Suppressor macrophage treated with lipopolysaccharide for 1 hour (primary cell): ENCODE data around the gene C12orf42.
A peak's percentile ranks its signal among the peaks of the same experiment; 100 is the strongest.

Experiments used
- DNase-seq, 3 donors: peaks; one replicate each; pipeline ENCODE4 v3.0.0-alpha.2; 2020 to 2022

C12orf42 gene

DNA sequence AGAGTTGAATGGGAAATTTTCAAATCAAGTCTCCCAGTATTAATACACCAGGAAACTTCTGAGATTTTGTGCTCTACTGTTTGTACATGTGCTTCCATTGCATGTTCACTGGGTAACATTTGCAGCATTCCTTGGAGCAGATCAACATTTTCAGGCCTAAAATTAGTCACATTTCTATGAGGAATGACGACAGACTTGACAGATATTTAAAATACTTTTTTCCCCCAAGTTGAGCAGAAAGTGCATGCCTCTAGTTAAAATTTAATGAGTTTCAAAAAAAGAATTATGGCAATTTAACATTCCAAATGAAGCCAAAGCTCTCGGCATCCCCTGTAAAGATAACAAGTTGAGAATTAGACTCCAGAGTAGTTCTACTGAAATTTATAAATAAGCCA lies 72.3 kb downstream of the C12orf42 start:
- DNase-seq = no peak

DNA sequence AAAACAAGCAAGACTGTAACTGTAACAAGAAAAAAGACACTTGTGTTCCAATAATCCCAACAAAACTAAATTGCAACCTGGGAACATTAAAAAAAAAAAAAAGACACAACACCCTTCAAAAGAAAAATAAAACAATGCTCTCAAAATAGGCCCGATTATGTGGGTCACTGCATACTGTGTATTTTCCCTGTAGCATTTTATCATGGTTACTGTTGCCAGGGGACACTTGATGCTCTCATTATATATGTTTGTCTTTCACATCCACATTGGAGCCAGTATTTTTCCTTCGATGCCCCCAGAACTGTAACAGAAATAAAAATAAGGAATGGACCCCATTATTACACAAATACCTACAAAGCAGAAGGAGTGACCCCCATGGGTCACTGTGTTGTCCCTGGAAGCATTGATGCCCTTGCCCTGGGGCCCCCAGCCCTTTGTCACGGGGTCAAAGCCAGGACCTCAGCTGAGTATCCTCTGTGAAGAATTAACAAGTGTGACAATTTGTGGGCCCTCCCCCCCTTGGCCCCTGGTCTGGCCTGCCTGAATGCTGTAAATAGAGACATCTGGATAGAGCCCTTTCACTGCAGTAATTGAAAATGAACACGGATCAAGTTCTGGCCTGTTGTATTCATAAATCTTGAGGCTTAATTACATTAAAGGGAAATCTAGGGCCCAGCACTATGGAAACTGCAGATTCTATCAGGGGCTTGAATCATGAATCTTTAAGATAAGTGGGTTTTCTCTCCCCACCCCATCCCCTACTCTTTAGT lies 72.8 kb downstream of the C12orf42 start:
- no peak for DNase-seq

DNA sequence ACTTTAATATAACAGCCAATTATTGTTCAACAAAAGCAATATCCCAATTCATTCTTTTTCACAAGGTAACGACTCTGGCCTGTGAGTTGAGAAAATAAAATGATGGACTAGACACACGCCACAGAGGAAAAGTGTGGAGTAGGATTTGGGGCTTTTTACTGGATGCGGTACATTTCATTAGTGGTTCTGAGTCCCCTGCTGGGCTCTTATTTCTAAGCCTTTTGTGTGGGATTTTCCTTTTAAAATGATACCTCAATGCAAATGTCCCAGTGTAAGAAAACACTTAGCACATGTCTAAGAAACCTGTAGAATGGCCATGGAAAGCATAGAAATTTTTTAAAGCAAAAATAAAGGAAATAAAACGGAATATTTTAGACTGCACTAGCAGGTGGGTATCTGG lies 73.4 kb downstream of the C12orf42 start:
- no peak for DNase-seq

DNA sequence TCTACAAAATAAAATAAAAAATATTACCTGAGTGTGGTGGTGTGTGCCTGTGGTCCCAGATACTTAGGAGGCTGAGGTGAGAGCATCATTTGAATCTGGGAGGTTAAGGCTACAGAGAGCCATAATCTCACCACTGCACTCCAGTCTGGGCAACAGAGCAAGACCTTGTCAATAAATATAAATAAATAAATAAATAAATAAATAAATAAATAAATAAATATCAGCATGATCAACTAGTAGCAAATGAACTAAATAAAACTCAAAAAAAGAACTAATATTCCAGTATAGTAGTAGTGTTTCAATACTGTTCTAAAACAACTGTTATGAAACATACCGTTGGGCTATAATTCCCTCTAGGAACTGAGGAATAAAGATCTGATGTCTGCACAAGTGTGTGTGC lies 74.4 kb downstream of the C12orf42 start:
- DNase-seq = no peak

DNA sequence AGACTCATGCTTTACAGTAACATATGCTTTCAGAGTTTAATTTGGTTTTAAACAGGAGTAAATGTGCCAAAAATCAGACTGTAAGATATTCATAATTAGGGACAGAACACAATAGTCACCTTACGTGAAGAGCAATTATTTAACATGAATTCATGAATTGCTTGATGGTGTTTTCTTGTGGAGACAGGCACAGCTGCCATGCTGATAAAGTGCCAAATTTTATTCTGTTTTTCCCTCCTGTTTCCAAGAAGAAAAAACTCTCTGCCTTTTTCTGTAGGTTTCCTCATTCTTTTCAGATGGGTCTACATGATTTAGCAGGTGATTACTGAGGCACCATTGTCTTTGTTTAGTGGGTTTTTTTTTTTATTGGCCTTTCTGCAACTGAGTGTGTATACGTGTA lies 80.1 kb downstream of the C12orf42 start:
- DNase-seq = no peak

DNA sequence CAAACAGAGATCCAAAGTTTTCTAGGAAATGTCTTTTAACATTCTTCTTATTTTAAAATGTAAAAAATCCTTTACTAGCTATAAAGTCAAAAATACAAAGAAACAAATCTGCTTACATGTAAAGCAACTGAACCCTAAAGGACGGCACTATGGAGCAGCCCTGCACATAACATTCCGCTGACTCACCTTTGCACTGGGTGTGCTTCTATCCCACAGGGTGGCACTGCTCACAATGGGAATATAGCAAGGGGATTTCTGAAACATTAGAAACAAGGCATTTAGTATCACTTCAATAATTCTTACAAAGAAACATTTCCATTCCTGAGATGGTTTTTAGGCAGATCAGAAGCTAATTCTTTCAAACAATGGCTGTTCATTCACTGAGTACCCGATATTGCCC lies 94.3 kb downstream of the C12orf42 start:
- DNase-seq = no peak

DNA sequence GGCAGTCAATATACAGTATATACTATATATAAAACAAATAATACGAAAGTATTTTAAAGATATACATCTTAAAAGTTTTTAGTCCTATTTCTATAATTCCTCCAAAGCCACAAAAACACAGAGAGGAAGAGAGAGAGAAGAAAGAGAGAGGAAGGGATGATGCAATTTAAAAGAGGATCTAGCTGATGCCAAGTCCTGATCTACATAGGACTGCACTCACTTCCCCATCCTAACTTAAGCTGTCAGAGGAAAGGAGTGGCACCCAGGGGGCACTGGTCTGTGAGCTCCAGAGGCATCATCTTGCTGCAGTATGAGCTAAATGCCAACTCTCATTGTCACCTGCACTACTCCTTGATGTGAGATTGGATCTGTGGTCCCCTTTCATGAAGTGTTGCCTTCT lies 95.8 kb downstream of the C12orf42 start:
- DNase-seq = peak in 2 of 3 donors; percentile 20 to 25

DNA sequence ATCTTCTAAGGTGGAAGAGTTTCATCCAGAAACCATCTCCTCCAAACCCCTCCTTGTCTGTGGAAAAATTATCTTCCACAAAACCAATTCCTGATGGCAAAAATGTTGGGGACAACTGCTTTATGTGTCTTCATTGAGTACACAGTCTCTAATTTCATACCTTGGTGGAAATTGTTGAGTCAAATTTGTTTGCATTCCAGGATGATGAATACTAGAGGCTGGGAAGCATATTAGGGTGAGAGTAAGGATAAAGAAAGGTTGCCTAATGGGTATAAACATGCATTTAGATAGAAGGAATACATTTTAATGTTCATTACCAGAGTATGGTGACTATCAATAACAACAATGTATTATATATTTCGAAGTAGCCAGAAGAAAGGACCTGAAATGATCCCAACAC lies 98.2 kb downstream of the C12orf42 start:
- DNase-seq = no peak

DNA sequence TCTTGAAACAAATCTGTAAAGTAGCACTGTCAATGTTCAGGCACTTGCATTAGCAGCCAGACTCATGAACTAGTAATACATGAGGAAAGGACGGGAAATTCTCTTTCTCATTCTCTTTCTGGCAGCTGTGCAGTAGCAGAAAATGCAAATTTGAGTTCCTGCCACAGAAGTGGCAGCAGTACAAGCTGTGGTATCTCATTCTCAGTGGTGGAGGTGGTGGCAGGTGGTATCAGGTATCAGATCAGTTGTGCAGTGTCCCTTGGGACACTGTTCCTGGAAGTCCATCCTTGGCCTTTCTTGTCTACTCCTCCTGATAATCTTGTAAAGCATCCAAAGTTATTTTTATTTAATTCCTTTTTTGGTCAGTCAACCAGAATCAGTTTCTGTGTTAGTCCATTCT lies 103.0 kb downstream of the C12orf42 start:
- DNase-seq = no peak

DNA sequence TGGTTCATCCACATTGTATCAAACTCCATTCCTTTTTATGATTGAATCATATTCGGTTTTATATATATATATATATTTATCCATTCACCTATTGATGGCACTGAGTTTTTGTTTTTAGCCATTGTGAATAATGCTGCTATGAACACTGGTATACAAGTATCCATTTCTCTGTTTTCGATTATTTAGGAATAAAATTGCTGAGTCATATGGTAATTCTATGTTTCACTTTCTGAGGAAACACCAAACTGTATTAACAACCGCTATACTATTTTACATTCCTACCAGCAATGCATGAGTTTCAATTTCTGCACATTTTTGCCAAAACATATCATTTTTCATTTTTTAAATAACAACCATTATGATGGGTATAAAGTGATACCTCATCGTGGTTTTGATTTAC lies 104.7 kb downstream of the C12orf42 start:
- no peak for DNase-seq

DNA sequence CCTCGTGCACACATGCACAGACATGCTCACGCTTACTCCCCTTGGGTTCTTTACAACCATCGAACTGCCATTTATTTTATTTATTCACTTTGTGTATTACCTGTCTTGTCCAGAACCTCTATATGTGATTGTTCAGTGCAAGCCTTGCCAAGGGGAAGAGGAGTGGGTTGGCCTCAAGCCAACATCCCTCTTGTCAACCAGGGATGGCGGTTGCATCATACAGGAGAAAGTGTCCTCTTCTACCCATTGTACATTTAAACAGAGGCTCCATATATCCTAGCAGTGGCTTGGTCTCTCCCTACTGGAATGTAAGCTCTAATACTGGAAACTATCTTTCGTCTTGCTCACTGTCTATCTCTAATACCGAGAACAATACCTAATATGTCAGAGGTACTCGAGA lies 108.4 kb downstream of the C12orf42 start:
- DNase-seq = no peak

DNA sequence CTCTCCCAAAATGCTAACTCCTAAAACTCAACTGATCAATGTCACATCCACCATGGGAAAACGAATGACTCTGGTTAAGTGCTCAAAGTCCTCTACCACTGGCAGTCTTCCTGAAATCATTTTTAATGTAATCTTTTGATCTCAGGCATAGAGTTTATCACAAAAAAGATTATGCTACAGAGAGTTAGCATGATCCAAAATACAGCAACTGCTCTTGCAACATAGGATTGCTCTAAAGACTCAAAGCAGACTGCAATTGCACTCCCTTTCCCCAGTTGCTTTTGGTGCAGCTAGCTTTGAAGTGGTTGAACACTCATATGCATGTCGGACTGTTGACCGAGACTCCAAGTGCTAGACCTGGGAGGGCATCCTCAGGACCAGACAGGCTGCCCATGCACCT lies 109.3 kb downstream of the C12orf42 start:
- DNase-seq = no peak

DNA sequence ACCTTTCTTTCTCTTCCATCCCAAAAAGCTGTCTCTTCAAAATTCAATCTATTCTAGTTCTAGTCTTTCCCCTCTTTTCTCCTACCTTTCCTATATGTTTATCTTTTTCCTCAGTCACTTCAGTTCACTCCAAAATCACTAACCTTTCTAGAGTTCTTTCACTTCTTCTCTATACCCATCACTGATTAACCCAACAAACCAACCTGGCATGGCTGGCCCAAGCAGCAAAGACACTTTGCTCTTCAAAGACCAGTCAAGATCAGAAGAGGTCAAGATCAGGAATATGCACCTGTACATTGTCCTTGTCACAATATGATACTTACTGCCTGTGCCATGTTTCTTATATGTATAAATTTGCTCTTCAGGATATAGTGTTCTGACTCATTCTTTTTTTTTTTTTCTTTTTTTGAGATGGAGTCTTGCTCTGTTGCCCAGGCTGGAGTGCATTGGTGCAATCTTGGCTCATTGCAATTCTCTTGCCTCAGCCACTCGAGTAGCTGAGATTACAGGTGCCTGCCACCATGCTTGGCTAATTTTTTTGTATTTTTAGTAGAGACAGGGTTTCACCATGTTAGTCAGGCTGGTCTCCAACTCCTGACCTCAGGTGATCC lies 112.9 kb downstream of the C12orf42 start:
- no peak for DNase-seq

DNA sequence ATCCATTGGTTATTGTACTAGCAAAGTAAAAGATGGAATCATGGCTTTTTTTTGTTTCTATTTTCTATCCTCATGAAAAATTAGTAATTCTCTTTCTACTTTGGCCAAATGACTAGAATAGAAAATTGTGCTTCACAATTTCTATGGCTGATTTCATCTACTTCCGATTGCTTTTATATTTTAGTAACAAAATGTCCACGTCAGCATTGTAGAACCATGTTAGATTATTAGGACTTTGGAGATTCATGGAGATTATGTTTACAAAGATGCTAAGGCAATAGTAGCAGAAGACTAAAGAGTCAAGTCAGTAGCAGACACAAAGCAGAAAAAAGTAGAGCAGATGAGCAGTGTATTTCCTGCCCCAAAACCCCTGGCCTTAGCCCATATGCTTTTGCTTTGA lies 113.6 kb downstream of the C12orf42 start:
- DNase-seq = no peak

DNA sequence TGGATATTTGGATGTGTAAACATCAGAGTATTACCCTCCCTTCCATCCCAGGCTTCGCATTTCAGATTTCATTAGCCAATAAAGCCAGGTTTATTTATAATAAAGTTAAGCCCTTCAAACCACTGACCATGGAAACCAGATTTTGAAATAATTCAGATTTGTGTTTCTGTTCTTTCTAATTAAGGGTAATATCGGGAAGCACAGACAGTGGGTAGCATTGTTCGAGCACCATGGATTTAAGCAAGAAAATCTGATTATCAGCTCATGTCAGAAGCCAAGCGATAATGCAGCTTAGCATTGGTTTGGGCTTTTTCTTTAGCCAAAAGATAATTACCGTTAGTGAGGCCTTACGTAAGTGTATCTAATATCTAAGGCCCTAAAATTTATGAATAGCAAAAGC lies 116.1 kb downstream of the C12orf42 start:
- DNase-seq = no peak

DNA sequence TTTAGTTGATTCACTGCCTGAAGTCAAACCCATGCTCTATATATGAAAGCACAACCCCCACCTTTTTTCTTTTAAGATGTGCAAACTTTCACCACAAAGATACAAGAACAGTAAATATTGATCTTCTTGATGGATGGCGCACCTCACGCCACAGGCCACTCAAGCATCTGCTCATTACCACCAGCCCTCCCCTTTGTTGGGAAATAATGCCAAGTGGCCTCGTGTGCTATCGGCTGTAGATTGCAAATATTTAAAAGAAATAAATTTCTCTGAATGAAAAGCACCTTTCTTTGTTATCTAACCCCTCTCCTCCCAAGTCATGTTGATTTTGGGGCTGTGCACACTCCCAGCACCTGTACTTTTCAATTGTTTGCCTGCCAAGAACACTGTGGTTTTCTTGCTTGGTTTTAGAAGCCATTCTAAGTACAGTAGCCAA lies 122.7 kb downstream of the C12orf42 start:
- DNase-seq = no peak

DNA sequence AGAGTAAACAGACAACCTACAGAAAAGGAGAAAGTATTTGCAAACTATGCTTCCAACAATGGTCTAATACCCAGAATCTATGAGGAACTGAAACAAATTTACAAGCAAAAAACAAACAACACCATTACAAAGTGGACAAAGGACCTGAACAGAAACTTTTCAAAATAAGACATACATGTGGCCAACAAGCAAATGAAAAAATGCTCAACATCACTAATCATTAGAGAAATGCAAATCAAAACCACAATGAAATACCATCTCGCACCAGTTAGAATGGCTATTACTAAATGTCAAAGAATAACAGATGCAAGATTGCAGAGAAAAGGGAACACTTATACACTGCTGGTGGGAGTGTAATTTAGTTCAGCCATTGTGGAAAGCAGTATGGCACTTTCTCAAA lies 125.8 kb downstream of the C12orf42 start:
- DNase-seq = no peak

DNA sequence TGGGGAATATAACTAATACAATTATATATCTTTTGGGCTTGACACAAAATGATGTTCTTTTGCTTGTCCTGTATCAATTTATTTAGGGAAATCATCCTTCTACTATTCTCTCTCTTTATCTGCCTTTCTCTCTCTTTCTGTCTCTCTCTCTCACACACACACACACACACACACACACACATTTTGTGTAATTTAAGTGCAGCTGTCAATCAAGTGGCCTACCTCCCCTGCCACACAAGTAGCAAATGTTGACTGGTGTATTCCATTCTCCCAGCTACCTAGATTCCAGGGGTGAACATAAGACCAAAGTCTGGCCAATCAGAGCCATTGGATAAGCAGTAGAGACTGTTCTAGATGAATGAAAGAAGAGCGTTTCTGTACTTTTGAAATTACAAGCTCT lies 127.6 kb downstream of the C12orf42 start:
- DNase-seq = no peak

DNA sequence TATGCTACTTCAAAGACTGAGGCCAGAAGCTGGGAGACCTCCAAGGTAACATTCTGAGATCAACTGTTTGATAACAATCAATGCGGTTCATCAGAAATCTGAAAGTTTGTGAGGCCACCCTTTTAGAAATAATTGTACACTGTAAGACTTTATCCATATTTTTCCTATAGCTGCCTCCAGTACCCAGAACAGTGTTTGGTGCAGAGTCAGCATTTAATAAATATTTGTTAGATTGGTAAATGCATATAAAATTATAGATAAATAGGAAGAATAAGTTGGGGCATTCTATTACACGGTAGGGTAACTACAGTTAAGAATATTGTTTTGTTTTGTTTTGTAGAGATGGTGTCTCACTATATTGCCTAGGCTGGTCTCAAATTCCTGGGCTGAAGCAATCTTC lies 141.4 kb downstream of the C12orf42 start:
- DNase-seq = no peak

DNA sequence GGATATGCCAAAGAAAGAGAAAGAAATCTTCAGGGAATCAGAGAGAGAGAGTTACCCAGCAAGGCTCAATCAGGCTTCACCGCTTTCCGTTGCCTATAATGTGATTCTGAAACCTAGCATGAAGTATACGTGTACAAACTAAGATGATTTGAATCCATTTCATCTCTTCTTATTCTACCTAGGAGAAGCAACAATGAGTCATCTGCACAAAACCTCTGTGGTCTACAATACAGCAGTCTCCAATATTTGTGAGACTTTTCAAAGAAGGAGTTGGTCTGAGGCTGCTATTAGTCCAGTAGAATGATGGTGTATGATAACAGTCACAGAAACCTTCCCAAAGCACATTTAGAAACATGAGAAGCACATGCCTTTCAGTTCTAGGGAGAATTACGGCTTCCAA lies 141.9 kb downstream of the C12orf42 start:
- DNase-seq = no peak

DNA sequence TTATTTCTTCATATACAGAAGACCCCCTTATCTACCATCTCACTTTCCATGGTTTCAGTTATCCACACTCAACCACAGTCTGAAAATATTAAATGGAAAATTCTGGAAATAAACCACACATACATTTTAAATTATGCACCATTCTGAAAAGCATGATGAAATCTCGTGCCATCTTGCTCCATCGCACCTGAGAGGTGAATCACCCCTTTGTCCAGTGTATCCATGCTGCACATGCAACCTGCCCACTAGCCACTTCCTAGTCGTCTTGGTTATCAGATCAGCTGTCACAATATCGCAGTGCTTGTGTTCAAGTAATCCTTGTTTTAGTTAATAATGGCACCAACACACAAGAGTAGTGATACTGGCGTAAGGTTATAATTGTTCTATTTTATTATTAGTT lies 145.7 kb downstream of the C12orf42 start:
- no peak for DNase-seq

DNA sequence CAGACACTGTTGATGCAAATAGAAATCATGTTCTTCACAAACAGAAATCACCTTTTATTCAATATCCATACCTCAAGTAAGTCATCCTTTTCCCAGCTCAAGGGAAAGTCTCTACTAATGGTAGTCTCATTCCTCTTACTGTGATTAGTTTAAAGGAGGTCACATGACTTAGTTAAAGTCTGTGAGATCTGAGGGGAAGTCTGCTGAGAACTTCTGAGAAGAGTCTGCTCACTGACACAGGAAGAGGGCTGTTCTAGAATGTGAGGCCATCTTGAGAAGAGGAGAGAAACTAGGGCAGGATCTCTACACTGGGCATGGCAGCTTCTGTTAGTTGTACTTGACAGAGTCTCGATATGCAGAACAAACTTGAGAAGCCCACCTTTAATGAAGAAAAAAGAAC lies 146.8 kb downstream of the C12orf42 start:
- DNase-seq = no peak

DNA sequence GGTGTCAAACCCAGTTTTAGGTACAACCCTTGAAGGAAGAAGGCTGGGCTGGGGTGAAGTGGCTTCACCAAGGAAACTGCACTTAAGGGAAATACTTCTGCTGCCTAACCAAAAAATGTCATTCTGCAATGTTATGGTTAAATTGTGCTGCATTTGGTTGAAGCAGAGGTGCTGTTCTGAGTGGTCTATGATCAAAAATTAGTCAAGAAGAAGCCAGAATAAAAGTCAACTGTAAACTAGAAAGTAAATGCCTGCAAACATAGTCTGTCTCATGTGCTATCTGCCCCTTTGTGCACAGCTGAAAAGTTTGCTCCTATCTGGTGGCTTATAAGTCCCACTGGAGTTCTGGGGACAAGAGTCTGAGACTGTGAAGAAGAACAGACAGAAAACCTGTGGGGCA lies 158.8 kb downstream of the C12orf42 start:
- no peak for DNase-seq

DNA sequence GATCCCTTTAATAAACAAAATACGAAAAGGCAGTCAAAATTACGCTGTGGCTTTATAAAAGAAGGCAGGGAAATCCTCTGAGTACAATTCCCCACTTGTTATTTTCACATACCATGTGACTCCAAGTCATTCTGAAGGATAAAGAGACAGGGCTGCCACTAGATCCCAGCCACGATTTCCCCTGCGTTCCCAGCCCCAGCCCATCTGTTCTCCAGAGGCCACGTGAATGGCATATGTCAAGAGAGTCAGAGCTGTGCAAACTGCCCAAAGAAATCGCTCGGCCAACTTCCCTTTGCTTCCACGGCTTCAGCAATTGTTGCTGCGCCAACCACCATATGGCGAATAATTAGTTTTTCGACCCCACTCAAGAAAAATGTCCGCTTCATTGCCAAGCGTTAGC lies 161.3 kb downstream of the C12orf42 start:
- DNase-seq = no peak

DNA sequence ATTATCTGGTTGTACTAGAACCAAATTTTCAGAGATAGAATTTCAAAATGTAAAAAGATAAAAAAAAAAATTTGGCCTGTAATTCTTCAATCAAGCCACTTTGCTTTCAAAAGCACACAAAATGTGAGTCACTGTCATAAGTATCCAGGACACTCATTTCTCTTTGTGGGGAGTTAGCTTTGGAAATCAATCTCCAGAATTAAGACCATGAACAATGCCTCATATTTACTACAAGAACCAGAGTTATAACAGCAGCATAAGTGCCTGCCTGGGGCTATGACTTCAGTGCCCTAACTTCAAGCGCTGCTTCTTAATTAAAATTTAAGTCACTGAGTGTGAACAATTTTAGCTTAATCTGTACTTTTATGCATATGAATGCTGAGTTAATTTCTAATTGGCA lies 162.1 kb downstream of the C12orf42 start:
- no peak for DNase-seq
